ENCODE data around the gene NUDT21.
"Not testable (repeated sequence)": the region's sequence is repeated elsewhere in the genome, so short reads cannot be mapped to it uniquely, and the experiment has no call there.

Gene NUDT21

GRCh38 chr16:56450986-56451752 is at the start of gene NUDT21, which contains the start of gene OGFOD1:
Gene NUDT21 (minus strand): TSS chr16:56451332. CDS start chr16:56451202, 130 bp downstream.
Gene OGFOD1 (plus strand): TSS chr16:56451554. CDS start chr16:56451613, 59 bp downstream.
- Mint-ChIP-seq H3K4me3 (peak within 1 kb of the TSS; percentile 91 to 94), H3K4me1 (peaks cover 26 to 39% of the 10 kb centered on the region in 2 donors), H3K27me3 (no peaks in the 10 kb centered on the region), H3K36me3 (peaks cover 23 to 28% of the 10 kb centered on the region in 2 donors), H3K27ac (peak within 1 kb of the TSS; percentile 96), H3K9me3 (no peaks in the 10 kb centered on the region)
- peak; percentile 93 for DNase-seq
- peak; percentile 97 to 98 for ATAC-seq (replicated peaks)

GRCh38 chr16:56493815-56494214 is 42.7 kb upstream of the NUDT21 start:
- H3K4me1 Mint-ChIP-seq = peaks cover 0 to 12% of the 10 kb centered on the region in 2 donors
- H3K27me3 Mint-ChIP-seq = no peaks in the 10 kb centered on the region
- no peaks in the 10 kb centered on the region for H3K9me3 Mint-ChIP-seq
- DNase-seq = no peak
- H3K27ac Mint-ChIP-seq = no peak overlapping the region
- no peak overlapping the region for H3K4me3 Mint-ChIP-seq
- ATAC-seq (replicated peaks) = no peak
- peaks cover 25 to 57% of the 10 kb centered on the region in 2 donors for H3K36me3 Mint-ChIP-seq

- no peaks in the 10 kb centered on the region for H3K9me3 Mint-ChIP-seq
- peaks cover 0 to 12% of the 10 kb centered on the region in 2 donors for H3K4me1 Mint-ChIP-seq
- H3K36me3 Mint-ChIP-seq = peaks cover 19 to 50% of the 10 kb centered on the region in 2 donors
- no peak overlapping the region for H3K27ac Mint-ChIP-seq
- DNase-seq = no peak
- H3K4me3 Mint-ChIP-seq = no peak overlapping the region
- no peak for ATAC-seq (replicated peaks)
- H3K27me3 Mint-ChIP-seq = no peaks in the 10 kb centered on the region
These were observed 42.0 kb upstream of the NUDT21 start for GRCh38 chr16:56493126-56493525.

- DNase-seq = no peak
- H3K4me1 Mint-ChIP-seq = peaks cover 0 to 12% of the 10 kb centered on the region in 2 donors
- no peak overlapping the region for H3K4me3 Mint-ChIP-seq
- H3K27ac Mint-ChIP-seq = no peak overlapping the region
- no peaks in the 10 kb centered on the region for H3K9me3 Mint-ChIP-seq
- no peak for ATAC-seq (replicated peaks)
- no peaks in the 10 kb centered on the region for H3K27me3 Mint-ChIP-seq
- H3K36me3 Mint-ChIP-seq = peaks cover 15 to 40% of the 10 kb centered on the region in 2 donors
These were observed 40.6 kb upstream of the NUDT21 start for GRCh38 chr16:56491657-56492261.

- H3K36me3 Mint-ChIP-seq = peaks cover 13 to 30% of the 10 kb centered on the region in 2 donors
- H3K4me3 Mint-ChIP-seq; H3K27me3 Mint-ChIP-seq; H3K9me3 Mint-ChIP-seq; DNase-seq; ATAC-seq (replicated peaks); H3K27ac Mint-ChIP-seq: not testable (repeated sequence)
- H3K4me1 Mint-ChIP-seq = peaks cover 0 to 12% of the 10 kb centered on the region in 2 donors
These were observed 37.7 kb upstream of the NUDT21 start for GRCh38 chr16:56488868-56489267.

GRCh38 chr16:56488035-56488434 is 36.9 kb upstream of the NUDT21 start:
- Mint-ChIP-seq H3K9me3 (no peaks in the 10 kb centered on the region), H3K36me3 (peaks cover 16 to 32% of the 10 kb centered on the region in 2 donors), H3K4me3 (no peak overlapping the region), H3K4me1 (peaks cover 0 to 12% of the 10 kb centered on the region in 2 donors), H3K27ac (no peak overlapping the region), H3K27me3 (no peaks in the 10 kb centered on the region)
- DNase-seq = no peak
- no peak for ATAC-seq (replicated peaks)

- ATAC-seq (replicated peaks) = no peak
- H3K27me3 Mint-ChIP-seq = no peaks in the 10 kb centered on the region
- no peaks in the 10 kb centered on the region for H3K4me1 Mint-ChIP-seq
- H3K36me3 Mint-ChIP-seq = peaks cover 14 to 30% of the 10 kb centered on the region in 2 donors
- no peak overlapping the region for H3K4me3 Mint-ChIP-seq
- no peak for DNase-seq
- no peaks in the 10 kb centered on the region for H3K9me3 Mint-ChIP-seq
- H3K27ac Mint-ChIP-seq = no peak overlapping the region
These were observed 32.3 kb upstream of the NUDT21 start for GRCh38 chr16:56483394-56483793.

DNA sequence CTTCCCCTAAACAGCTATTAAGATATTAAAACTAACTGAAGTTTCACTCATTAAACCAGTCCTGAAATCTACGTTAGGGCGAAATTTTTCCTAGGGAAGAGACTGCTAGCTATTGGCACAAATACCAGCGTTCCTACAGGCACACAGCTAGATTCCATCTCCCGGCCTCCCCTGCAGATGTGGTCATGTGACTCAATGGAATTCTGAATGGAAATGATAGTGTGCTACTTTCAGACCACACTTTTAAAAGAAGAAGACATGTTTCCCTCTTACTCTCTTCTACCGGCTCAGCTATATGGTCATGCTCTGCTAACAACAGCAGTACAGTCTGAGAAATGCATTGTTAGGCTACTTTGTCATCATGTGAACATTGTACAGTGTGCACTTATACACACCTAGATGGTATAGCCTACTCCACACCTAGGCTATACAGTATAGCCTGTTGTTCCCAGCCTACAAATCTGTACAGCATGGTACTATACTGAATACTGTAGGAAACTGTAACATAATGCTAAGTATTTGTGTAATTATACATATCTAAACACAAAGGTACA is 31.6 kb upstream of the NUDT21 start:
- H3K9me3 Mint-ChIP-seq = no peaks in the 10 kb centered on the region
- no peak for ATAC-seq (replicated peaks)
- DNase-seq = no peak
- H3K27me3 Mint-ChIP-seq = no peaks in the 10 kb centered on the region
- H3K36me3 Mint-ChIP-seq = peaks cover 14 to 30% of the 10 kb centered on the region in 2 donors
- H3K4me3 Mint-ChIP-seq = no peak overlapping the region
- no peaks in the 10 kb centered on the region for H3K4me1 Mint-ChIP-seq
- no peak overlapping the region for H3K27ac Mint-ChIP-seq

DNA sequence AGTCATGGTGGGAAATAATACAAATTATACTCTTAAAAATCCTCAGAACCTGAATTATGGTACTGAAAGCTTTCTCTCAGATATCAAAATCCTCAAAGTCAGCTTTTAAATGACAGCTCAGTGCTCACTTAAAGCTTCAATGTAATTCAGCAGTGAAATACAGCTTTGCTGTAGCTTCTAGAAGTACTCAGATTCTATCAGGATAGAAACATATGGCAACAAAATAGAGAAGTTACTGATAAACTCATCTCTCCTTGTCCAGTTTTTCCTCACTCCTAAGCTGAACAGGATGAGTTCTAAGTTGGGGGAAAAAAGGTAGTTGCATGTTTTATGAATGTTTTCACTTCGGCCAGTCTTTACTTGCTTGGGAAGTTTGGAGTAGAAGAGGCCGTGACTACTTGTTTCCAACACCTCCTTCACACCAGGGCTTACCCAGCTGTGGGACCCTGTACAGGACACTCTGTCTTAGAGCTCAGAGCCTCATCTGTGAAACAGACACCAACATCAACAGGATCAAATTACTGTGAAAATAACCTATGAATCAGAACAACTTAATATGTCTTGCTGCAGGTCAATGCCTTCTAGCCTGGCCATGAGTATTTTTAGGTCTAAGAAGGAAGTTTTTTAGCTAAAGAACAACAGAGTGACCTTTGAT is 30.5 kb upstream of the NUDT21 start:
- H3K4me3 Mint-ChIP-seq = no peak overlapping the region
- no peak for ATAC-seq (replicated peaks)
- H3K9me3 Mint-ChIP-seq = no peaks in the 10 kb centered on the region
- DNase-seq = no peak
- H3K4me1 Mint-ChIP-seq = no peaks in the 10 kb centered on the region
- H3K27ac Mint-ChIP-seq = no peak overlapping the region
- H3K36me3 Mint-ChIP-seq = peaks cover 18 to 29% of the 10 kb centered on the region in 2 donors
- no peaks in the 10 kb centered on the region for H3K27me3 Mint-ChIP-seq

- no peak for DNase-seq
- Mint-ChIP-seq H3K4me1 (no peaks in the 10 kb centered on the region), H3K36me3 (peaks cover 23 to 29% of the 10 kb centered on the region in 2 donors), H3K9me3 (no peaks in the 10 kb centered on the region), H3K4me3 (no peak overlapping the region), H3K27ac (no peak overlapping the region), H3K27me3 (no peaks in the 10 kb centered on the region)
- no peak for ATAC-seq (replicated peaks)
These were observed 29.8 kb upstream of the NUDT21 start for GRCh38 chr16:56480776-56481467.

DNA sequence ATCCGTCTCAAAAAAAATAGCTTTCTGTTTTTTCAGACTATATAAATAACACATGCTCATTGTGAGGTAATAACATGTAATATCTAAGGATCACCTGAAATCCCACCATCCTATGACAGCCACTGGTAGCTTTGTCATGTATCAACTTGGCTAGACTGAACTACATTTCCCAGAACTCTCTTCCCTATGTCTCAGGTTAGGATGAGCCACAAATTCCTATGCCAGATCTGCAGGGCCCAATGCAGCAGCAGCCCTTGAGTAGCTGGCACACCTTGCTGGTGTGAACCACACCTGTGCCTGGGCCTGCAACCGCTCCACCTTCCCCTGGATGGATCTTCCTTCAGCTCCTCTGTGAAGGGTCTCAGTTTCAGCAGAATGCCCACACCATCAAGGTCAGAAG is 28.3 kb upstream of the NUDT21 start:
- no peak overlapping the region for H3K4me3 Mint-ChIP-seq
- peak overlapping the region; percentile 14 for H3K27ac Mint-ChIP-seq
- no peaks in the 10 kb centered on the region for H3K9me3 Mint-ChIP-seq
- H3K27me3 Mint-ChIP-seq = no peaks in the 10 kb centered on the region
- H3K4me1 Mint-ChIP-seq = no peaks in the 10 kb centered on the region
- peaks cover 33 to 34% of the 10 kb centered on the region in 2 donors for H3K36me3 Mint-ChIP-seq
- ATAC-seq (replicated peaks) (no peak), DNase-seq (no peak)

DNA sequence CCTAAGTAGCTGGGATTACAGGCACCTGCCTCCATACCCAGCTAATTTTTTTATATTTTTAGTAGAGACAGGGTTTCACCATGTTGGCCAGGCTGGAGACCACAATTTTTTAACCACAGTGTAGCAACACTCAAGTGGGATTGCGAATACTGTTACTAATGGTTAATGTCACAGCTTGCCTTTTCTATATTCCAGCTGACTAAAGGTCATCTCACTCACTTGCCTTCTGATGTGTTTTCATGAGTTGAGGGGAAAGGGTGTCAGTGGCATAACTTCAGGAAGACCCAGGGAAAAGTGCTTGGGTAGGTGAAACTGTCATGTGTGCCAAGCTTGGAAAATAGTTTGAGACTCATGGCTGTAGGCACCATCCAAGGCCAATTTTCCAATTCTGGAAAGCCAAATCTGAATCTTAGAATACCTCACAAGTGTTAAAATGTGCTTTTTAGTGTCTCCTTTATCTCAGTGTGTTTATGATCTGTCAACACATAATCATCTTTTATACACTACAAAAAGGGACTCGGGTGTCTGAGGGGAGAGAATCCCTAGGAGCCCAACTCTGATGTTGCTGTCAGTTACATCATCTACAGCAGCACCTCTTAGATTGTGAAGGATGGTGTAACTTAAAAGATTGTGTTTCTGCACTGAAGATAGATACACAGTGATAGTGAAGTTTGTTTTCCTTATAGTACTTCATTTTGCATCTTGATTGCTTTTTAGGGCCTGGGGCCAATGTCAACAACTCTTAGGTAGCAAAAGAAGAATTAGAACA is 27.3 kb upstream of the NUDT21 start:
- Mint-ChIP-seq H3K36me3 (peaks cover 32 to 34% of the 10 kb centered on the region in 2 donors), H3K4me1 (no peaks in the 10 kb centered on the region), H3K9me3 (no peaks in the 10 kb centered on the region), H3K27ac (no peak overlapping the region), H3K27me3 (no peaks in the 10 kb centered on the region), H3K4me3 (no peak overlapping the region)
- no peak for ATAC-seq (replicated peaks)
- DNase-seq = no peak

DNA sequence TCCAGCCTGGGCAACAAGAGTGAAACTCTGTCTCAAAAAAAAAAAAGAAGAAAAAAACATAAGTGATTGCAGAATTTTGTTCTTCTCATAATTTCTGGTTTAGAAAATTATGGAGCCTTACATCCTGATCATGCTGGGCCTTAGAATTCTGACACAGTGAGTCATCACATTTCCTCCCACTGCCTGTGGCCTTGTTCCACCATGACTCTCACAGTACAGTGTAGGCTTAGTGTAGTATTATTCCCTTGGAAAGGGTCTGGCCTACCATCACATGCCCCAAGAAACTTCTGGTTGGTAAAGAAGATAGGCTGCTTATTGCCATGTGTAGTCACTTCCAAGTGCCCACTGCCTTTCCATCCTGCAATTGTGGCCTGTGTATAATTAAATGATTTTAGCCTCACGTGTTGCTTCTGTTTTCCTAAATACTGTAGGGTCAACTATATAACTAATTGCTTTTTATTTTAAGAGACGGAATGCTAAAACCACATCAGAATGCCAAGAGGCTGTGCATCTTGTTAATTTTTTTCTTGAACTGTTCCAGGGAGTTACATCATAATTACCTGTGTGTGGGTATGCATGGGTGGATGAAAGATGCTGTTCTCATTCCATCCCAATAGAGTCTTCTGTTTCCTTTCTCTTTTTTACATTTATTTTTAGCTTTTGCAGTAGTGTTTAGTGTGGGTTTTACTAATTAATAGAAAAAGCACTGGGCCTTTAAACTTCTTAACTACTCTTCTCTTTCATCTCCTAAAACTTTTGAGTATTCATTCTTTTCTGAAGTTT is 26.2 kb upstream of the NUDT21 start:
- DNase-seq = no peak
- no peak for ATAC-seq (replicated peaks)

More for the DNA sequence above, 26.2 kb upstream of the NUDT21 start:
- Mint-ChIP-seq H3K9me3 (no peaks in the 10 kb centered on the region), H3K4me1 (no peaks in the 10 kb centered on the region), H3K27me3 (no peaks in the 10 kb centered on the region), H3K27ac (peak overlapping the region; percentile 42), H3K36me3 (peaks cover 32 to 36% of the 10 kb centered on the region in 2 donors), H3K4me3 (no peak overlapping the region)
